ENCODE data around the gene ARFIP2.
A peak's percentile ranks its signal among the peaks of the same experiment; 100 is the strongest.

Gene ARFIP2

GRCh38 chr11:6457581-6458320 lies 23.4 kb downstream of the ARFIP2 start:
- DNase-seq (ENCODE audit: low spot score) = no peak
- TF ChIP-seq CTCF (IDR thresholded peaks at IDR 0.05; ENCODE audit: extremely low read depth, missing control alignments) = no peak

- TF ChIP-seq CTCF (IDR thresholded peaks at IDR 0.05; ENCODE audit: extremely low read depth, missing control alignments) = no peak
- DNase-seq (ENCODE audit: low spot score) = no peak
Observed at GRCh38 chr11:6456361-6457073, 24.6 kb downstream of the ARFIP2 start.

- no peak for TF ChIP-seq CTCF (IDR thresholded peaks at IDR 0.05; ENCODE audit: extremely low read depth, missing control alignments)
- DNase-seq (ENCODE audit: low spot score) = no peak
Observed at GRCh38 chr11:6455070-6455469, 26.1 kb downstream of the ARFIP2 start.

- TF ChIP-seq CTCF (IDR thresholded peaks at IDR 0.05; ENCODE audit: extremely low read depth, missing control alignments) = no peak
- no peak for DNase-seq (ENCODE audit: low spot score)
Observed at GRCh38 chr11:6453152-6453551, 28.0 kb downstream of the ARFIP2 start.

- no peak for DNase-seq (ENCODE audit: low spot score)
- TF ChIP-seq CTCF (IDR thresholded peaks at IDR 0.05; ENCODE audit: extremely low read depth, missing control alignments) = no peak
Observed at GRCh38 chr11:6452219-6452618, 28.9 kb downstream of the ARFIP2 start.

GRCh38 chr11:6448574-6448973 lies 32.6 kb downstream of the ARFIP2 start:
- DNase-seq (ENCODE audit: low spot score) = no peak
- no peak for TF ChIP-seq CTCF (IDR thresholded peaks at IDR 0.05; ENCODE audit: extremely low read depth, missing control alignments)

- peak; percentile 77 for DNase-seq (ENCODE audit: low spot score)
Observed at GRCh38 chr11:6443269-6444003, 37.7 kb downstream of the ARFIP2 start.

More at GRCh38 chr11:6443269-6444003, 37.7 kb downstream of the ARFIP2 start:
- TF ChIP-seq CTCF (IDR thresholded peaks at IDR 0.05; ENCODE audit: extremely low read depth, missing control alignments) = peak; percentile 79
